Measurements from ENCODE around the gene NEGR1.

The NEGR1 gene

GRCh38 chr1:71618766-71619530 lies 663.4 kb downstream of the NEGR1 start:
- no peak for DNase-seq

- no peak for DNase-seq
Observed at GRCh38 chr1:71618191-71618590, 664.1 kb downstream of the NEGR1 start.

- DNase-seq, result no peak
Observed at GRCh38 chr1:71610476-71610875, 671.9 kb downstream of the NEGR1 start.

- no peak for DNase-seq
Observed at GRCh38 chr1:71603044-71603776, 679.1 kb downstream of the NEGR1 start.

GRCh38 chr1:71600023-71600422 lies 682.3 kb downstream of the NEGR1 start:
- no peak for DNase-seq

- no peak for DNase-seq
Observed at GRCh38 chr1:71599306-71599705, 683.0 kb downstream of the NEGR1 start.

GRCh38 chr1:71593523-71593922 lies 688.8 kb downstream of the NEGR1 start:
- DNase-seq, result no peak

- no peak for DNase-seq
Observed at GRCh38 chr1:71592646-71593274, 689.6 kb downstream of the NEGR1 start.

GRCh38 chr1:71589005-71589404 lies 693.3 kb downstream of the NEGR1 start:
- DNase-seq, result no peak

GRCh38 chr1:71587961-71588360 lies 694.4 kb downstream of the NEGR1 start:
- peak in 2 of 3 donors; percentile 24 to 30 for DNase-seq

- no peak for DNase-seq
Observed at GRCh38 chr1:71586030-71586429, 696.3 kb downstream of the NEGR1 start.

GRCh38 chr1:71583756-71584155 lies 698.6 kb downstream of the NEGR1 start:
- DNase-seq, result peak; percentile 21 to 69 (median 59)

- peak in 1 of 3 donors; percentile 26 for DNase-seq
Observed at GRCh38 chr1:71582673-71583072, 699.7 kb downstream of the NEGR1 start.

GRCh38 chr1:71577451-71578131 lies 704.7 kb downstream of the NEGR1 start:
- DNase-seq, result no peak

- DNase-seq, result peak; percentile 15 to 27 (median 23)
Observed at GRCh38 chr1:71572038-71572437, 710.3 kb downstream of the NEGR1 start.

GRCh38 chr1:71566413-71566812 lies 715.9 kb downstream of the NEGR1 start:
- no peak for DNase-seq

GRCh38 chr1:71565831-71566230 lies 716.5 kb downstream of the NEGR1 start:
- DNase-seq, result no peak

- DNase-seq, result no peak
Observed at GRCh38 chr1:71565262-71565661, 717.1 kb downstream of the NEGR1 start.

GRCh38 chr1:71562298-71562697 lies 720.0 kb downstream of the NEGR1 start:
- no peak for DNase-seq

GRCh38 chr1:71561729-71562128 lies 720.6 kb downstream of the NEGR1 start:
- no peak for DNase-seq

- no peak for DNase-seq
Observed at GRCh38 chr1:71561206-71561605, 721.1 kb downstream of the NEGR1 start.

- no peak for DNase-seq
Observed at GRCh38 chr1:71559880-71560279, 722.5 kb downstream of the NEGR1 start.

- DNase-seq, result no peak
Observed at GRCh38 chr1:71557138-71557537, 725.2 kb downstream of the NEGR1 start.
